Activated naive CD8-positive, alpha-beta T cell treated with anti-CD3 and anti-CD28 coated beads, Interleukin-2, amount 50 U/mL, for 16 hours (primary cell): ENCODE measurements around the gene FCHO1.
"Not testable (repeated sequence)": the region's sequence is repeated elsewhere in the genome, so short reads cannot be mapped to it uniquely, and the experiment has no call there.

Source experiments
- DNase-seq: peaks from one replicate; pipeline ENCODE4 v3.0.0-alpha.2; 2020; ENCODE audit warnings: low read depth, low spot score

FCHO1 gene

DNA sequence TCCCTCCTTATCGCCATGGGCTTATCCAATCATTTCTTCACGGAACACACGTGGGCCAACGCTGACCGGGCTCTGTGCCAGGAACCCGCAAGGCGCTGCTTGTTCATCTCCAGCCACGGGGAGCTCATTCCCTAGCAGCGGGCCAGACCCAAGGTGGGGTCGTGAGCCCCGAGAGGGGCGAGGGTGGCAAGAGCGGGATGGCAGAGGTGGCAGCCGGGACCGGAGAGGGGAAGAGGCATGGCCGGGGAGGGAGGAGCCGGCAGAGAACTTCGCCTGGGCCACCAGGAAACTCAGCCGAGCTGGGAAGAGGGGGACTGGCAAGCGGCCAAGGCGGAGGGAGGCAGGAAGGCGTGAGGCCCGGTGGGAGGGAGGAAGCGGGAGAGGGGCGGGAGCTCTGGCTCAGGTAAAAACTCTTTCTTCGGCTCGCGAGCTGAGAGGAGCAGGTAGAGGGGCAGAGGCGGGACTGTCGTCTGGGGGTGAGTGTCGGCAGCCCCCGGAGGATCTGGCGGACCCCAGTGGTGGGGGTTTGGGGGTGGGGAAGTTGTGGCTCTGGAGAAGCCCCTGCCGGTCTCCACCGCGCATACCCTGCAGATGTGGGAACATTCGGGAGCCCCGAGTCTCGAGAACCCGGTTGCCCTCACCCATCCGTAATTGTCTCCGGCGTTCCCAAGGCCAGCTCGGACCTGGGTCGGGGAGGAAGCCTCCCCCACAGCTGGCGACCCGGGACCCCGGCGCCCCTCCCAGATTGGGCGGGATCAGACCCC, 43.6 kb downstream of the FCHO1 start, which contains the start of gene B3GNT3:
TSS of gene B3GNT3 (plus strand) at position 408 of the 764 bp plus-strand sequence. CDS start 12,670 bp downstream, outside the sequence.
- no peak for DNase-seq

DNA sequence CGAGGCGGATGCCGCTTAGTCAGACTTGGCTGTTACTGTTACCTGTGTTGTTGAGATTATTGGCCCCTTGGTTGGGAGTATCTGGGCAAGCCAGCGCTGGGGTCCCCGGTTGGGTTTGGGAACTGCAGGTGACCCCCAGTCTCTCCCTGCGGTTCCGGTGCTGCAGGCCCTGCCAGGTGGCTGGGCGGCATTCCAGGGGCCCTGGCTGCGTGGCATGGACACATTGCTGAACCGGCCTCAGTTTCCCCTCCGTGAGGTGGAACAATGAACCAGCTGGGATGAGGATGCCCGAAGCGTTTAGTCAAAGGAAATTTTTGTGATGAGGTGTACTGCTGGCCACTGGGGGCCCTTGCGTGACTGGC, 44.2 kb downstream of the FCHO1 start:
- DNase-seq = no peak

DNA sequence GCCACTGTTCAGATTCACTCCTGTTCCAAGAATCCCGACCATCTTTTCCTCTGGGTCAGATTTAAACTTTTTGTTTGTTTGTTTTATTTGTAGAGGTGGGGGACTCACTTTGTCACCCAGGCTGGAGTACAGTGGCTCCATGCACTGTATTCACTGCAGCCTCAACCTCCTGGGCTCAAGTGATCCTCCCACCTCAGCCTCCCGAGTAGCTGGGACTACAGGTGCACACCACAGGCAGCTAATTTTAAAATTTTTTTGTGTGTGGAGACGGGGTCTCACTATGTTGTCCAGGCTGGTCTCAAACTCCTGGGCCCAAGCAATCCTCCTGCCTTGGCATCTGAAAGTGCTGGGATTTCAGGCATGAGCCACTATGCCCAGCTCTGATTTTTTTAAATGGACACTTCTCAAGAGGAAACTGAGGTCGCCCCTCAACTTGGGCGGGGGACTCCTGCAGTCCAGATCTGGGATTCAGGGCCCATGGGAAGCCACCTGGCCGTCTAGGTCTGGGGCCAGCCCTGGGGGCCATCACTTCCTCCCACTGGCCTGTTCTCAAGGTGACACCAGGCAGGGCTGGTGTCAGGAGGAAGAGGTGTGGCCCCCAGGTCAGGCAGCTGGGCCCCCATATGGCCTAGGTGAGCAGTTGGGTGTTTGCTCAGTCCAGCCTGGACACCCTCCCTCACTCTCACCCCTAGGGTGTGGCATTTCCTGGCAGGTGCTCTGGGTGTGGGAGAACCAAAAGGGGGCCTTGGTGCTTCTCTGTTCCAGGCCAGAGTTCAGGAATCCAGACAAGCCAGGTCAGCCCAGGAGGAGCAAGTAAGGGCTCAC, 44.9 kb downstream of the FCHO1 start:
- DNase-seq = no peak

DNA sequence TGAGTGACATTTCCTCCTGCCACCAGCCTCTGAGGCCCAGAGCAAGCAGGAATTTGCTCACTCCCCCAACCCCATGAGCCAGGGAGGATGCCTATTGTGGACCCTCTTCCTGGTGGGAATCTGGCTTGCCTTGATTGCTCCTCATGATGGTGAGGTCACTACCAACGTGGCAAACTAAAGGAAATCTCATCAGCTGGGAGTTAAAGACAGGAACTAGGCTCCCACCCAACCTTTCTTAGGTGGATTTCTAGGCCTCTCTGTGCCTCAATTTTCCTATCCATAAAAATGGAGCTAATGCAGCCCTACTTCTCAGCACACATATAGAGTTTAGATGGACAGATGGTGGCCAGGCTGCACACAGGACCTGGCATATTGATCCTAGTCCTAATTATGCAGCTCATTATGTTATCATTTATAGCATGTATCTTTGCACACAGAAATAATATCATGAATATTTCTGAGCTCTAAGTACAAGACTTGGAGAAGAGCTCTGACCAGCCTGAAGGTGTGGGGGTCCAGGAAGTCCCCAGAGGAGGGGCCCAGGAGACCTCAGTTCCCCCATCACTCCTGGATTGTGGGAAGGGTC, 45.7 kb downstream of the FCHO1 start:
- DNase-seq = no peak

DNA sequence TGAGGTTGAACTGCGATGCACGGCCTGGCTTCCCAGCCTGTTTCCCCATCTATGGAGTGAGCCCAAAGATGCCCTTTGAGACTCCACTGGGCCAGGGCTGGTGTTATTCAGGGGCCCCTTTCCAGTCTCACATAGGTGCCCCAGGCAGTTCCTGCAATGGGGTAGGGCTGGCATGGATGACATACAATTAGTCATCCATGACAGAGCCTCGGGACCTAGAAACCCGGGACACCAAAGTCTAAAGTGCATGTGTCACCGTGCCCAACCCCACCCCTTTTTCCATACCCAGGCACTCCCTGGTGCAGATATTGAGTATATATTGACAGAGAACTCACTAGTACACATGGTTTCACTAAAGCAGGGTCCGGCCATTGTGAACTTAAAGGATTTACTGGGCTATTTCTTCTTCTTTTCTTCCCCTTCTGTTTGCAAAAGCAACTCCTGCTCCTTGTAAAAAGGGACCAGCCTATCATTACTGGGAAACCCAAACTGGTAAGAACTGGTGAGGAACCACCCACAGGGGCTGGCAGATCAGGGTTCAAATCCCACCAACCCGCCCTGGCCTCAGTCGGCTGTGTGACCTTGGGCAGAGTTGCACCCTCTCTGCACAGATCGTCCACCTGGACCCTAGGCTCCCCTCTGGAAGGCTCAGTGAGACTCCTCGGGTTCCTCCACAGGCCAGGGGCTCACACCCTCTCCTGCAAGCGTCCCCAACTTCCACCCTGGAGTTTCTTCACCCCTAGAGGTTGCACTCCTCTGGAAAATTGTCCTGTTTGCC, 46.3 kb downstream of the FCHO1 start:
- DNase-seq = no peak

GRCh38 chr19:17798599-17798998, 47.3 kb downstream of the FCHO1 start:
- not testable (repeated sequence) for DNase-seq

GRCh38 chr19:17802137-17802858, 51.0 kb downstream of the FCHO1 start:
- no peak for DNase-seq

DNA sequence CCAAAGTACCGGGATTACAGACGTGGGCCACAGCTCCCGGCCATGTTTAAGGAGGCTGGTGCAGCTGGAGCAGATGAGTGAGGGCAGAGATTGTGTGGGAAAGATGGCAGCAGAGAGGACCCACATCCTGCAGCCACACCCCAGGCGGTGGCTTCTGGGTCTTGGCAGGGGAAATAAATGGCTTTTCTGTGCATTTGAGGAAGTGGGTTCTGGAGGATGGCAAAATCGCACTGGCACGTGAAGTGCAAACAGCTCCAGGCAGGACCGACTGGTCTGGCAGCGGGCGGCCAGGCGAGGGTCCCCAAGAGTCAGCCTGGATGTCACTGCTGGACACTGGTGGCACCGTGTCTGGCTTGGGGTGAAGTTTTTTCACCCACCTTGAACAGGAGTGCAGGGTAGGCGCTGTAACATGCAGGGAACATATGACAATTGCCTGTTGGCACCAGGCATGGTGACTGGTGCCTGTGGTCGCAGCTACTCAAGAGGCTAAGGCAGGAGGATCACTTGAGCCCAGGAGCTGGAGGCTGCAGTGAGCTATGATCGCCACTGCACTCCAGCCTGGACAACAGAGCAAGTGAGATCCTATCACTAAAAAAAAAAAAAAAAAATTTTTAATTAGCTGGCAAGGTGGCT, 52.1 kb downstream of the FCHO1 start:
- no peak for DNase-seq

DNA sequence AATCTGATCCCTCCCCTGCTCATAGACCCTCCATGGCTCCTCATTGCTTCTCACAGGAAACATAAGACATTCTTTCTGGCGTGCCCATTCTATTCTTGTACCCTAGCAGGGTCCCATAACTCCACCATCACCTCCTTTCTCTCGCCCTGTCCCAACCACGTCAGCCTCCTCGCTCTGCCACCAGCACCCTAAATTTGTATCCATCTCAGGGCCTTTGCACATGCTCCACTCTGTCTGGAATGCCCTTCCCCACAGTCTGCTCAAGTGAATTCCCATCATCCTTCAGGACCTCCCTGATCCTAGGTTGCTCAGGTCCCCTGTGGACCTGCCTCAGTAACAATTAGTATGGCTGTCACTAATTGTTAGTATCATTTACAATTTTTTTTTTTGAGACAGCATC, 54.1 kb downstream of the FCHO1 start:
- no peak for DNase-seq

GRCh38 chr19:17806945-17807344, 55.7 kb downstream of the FCHO1 start:
- no peak for DNase-seq

- DNase-seq = no peak
Measured at GRCh38 chr19:17807731-17808316, 56.5 kb downstream of the FCHO1 start.

- DNase-seq = no peak
Measured at GRCh38 chr19:17811103-17811502, 59.8 kb downstream of the FCHO1 start.

DNA sequence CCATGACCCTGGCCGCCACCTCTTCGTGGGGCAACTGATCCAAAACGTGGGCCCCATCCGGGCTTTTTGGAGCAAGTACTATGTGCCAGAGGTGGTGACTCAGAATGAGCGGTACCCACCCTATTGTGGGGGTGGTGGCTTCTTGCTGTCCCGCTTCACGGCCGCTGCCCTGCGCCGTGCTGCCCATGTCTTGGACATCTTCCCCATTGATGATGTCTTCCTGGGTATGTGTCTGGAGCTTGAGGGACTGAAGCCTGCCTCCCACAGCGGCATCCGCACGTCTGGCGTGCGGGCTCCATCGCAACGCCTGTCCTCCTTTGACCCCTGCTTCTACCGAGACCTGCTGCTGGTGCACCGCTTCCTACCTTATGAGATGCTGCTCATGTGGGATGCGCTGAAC, 60.4 kb downstream of the FCHO1 start:
- no peak for DNase-seq

DNA sequence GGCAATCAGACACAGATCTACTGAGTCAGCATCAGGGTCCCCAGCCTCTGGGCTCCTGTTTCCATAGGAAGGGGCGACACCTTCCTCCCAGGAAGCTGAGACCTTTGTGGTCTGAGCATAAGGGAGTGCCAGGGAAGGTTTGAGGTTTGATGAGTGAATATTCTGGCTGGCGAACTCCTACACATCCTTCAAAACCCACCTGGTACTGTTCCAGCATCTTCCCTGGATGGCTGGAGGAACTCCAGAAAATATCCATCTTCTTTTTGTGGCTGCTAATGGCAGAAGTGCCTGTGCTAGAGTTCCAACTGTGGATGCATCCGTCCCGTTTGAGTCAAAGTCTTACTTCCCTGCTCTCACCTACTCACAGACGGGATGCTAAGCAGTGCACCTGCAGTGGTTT, 60.8 kb downstream of the FCHO1 start:
- no peak for DNase-seq

DNA sequence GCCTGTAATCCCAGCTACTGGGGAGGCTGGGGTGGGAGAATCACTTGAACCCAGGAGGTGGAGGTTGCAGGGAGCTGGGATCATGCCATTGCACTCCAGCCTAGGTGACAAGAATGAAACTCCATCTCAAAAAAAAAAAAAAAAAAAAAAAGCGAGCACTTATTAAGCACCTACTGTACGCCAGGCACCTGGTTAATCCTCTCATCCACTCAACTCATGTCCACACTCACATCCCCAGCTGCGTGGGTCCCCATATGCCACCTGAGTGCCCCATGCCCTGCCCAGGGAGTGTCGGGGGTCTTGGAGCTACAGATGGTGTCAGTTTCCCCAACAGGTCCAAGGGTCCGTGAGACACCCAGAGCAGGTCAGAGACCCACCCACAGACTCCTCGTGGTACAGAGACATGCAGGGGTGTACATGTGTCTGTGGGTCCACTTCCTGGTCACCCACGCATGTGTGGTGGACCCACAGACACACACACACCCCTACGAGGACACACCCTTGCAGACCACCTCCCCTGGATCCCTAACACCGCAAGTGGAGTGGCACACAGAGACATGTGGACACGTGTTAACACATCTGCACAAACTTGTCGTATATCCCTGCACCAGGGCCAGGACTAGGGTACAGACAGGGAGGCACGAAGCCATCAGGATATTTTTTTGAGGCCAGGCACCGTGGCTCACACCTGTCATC, 66.5 kb downstream of the FCHO1 start:
- DNase-seq = no peak

DNA sequence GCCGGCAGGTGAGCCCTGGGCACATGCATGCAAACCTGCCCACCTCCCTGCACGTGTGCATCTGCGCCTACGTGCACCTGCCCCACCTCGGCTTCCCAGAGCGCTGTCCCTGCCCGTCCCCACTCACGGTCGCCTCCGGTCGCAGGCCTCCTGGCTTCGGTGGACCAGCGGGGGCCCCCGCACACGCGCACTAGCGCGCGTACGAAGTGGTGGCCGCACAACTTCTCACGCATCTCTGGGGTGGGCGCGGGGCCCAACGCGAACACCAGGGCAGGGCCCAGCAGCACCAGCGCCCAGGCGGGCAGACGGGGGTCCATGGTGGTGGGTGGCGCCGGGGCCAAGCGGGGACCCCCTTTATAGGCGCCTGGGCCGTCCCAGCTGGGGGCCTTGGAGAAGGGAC, 69.9 kb downstream of the FCHO1 start, which contains the start of gene INSL3:
TSS of gene INSL3 (minus strand) at position 330 of the 400 bp plus-strand sequence. CDS start at position 317, 13 bp downstream.
- no peak for DNase-seq

- DNase-seq = no peak
Measured at GRCh38 chr19:17824339-17824738, 73.1 kb downstream of the FCHO1 start.

DNA sequence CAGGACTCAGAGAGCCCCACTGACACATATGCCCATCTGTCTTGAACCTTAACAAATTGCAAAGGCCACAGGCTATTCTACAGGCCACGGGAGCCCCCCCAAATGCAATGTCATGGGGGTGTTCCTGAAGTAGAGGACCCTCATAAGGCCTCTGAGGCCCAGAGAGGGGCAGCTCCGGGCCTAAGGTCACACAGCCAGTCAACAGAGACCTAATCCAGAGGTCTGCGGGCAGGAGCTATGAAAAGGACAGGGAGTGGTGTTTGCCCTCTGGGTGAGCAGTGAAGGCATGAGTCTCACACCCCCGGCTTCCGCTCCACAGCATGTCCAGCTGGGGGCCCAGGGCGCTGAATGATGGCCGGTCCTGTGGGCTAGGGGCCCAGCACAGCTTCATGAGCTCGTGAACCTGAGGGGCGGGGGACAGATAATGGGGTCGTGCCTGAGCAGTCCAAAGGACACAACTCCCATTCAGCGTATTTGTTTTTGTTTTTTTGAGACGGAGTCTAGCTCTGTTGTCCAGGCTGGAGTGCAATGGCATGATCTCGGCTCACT, 75.3 kb downstream of the FCHO1 start:
- DNase-seq = no peak
